Skeletal muscle tissue (tissue), 4 donors: ENCODE measurements around the gene HSPA1A. TPM values are rescaled to one million over a fixed set of nuclear protein-coding genes. Genes with fewer than 3 reads are reported as not detected.

Experiments
- H3K27ac ChIP-seq: one replicate; pipeline ENCODE4 v1.7.0; 2013; ENCODE audit warnings: mild to moderate bottlenecking, low read depth, low read length, inconsistent platforms
- H3K27me3 ChIP-seq, 3 donors: one replicate each; pipeline ENCODE4 v1.7.0; 2013; ENCODE audit warnings: low read length in 3 of 3; ENCODE audit not compliant: control insufficient read depth in 3 of 3, insufficient read depth in 3 of 3
- H3K36me3 ChIP-seq, 3 donors: one replicate each; pipeline ENCODE4 v1.7.0; 2013; ENCODE audit warnings: low read length in 3 of 3; ENCODE audit not compliant: control insufficient read depth in 3 of 3, insufficient read depth in 3 of 3
- H3K4me1 ChIP-seq, 3 donors: one replicate each; pipeline ENCODE4 v1.7.0; 2013; ENCODE audit warnings: low read length in 3 of 3, mild to moderate bottlenecking in 3 of 3; ENCODE audit not compliant: control insufficient read depth in 3 of 3, insufficient read depth in 3 of 3
- H3K4me3 ChIP-seq, 3 donors: one replicate each; pipeline ENCODE4 v1.7.0; 2013; ENCODE audit warnings: low read length in 3 of 3
- H3K9ac ChIP-seq, 3 donors: one replicate each; pipeline ENCODE4 v1.7.0; 2013; ENCODE audit warnings: low read length in 3 of 3, mild to moderate bottlenecking in 3 of 3, moderate library complexity in 2 of 3, low read depth in 1 of 3
- H3K9me3 ChIP-seq, 3 donors: one replicate each; pipeline ENCODE4 v1.7.0; 2013; ENCODE audit warnings: low read length in 3 of 3; ENCODE audit not compliant: control insufficient read depth in 3 of 3
- total RNA-seq: library from RNA; depleted of rRNA; stranded (reverse); fragments of >200 nt; gene quantifications from one replicate; pipeline ENCODE4 v1.2.3, GENCODE V29; 2014
- donor health status: Osteomylitis.

The HSPA1A gene
- total RNA-seq = 133 TPM

DNA sequence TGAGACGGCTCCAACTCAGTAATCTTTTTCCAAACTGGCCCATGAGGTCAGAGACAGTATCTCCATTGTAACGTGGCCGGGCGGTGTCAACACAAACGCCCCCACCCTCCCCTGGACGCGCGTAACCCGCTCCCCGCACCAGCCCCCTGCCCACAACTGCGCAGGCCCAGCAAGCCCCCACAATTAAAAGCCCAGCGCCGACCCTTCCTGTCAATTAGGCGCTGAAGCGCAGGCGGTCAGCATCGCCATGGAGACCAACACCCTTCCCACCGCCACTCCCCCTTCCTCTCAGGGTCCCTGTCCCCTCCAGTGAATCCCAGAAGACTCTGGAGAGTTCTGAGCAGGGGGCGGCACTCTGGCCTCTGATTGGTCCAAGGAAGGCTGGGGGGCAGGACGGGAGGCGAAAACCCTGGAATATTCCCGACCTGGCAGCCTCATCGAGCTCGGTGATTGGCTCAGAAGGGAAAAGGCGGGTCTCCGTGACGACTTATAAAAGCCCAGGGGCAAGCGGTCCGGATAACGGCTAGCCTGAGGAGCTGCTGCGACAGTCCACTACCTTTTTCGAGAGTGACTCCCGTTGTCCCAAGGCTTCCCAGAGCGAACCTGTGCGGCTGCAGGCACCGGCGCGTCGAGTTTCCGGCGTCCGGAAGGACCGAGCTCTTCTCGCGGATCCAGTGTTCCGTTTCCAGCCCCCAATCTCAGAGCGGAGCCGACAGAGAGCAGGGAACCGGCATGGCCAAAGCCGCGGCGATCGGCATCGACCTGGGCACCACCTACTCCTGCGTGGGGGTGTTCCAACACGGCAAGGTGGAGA lies at the start of gene HSPA1A, which contains the start of gene HSPA1L:
HSPA1A (plus strand) TSS at position 519 of the 814 bp plus-strand sequence; CDS start at position 733, 214 bp downstream.
HSPA1L (minus strand) TSS at position 259 of the 814 bp plus-strand sequence. CDS start 3,311 bp downstream, outside the sequence.
- Histone ChIP-seq H3K27me3 (no peaks in the 10 kb centered on the region), H3K4me3 (peak within 1 kb of the TSS; percentile 85 to 91 (median 90)), H3K9me3 (no peaks in the 10 kb centered on the region), H3K36me3 (peaks cover 0 to 6% (median 0%) of the 10 kb centered on the region in 3 donors), H3K4me1 (peaks cover 21 to 29% (median 22%) of the 10 kb centered on the region in 3 donors), H3K9ac (peak within 1 kb of the TSS; percentile 90 to 94 (median 93)), H3K27ac (peak within 1 kb of the TSS; percentile 98)

DNA sequence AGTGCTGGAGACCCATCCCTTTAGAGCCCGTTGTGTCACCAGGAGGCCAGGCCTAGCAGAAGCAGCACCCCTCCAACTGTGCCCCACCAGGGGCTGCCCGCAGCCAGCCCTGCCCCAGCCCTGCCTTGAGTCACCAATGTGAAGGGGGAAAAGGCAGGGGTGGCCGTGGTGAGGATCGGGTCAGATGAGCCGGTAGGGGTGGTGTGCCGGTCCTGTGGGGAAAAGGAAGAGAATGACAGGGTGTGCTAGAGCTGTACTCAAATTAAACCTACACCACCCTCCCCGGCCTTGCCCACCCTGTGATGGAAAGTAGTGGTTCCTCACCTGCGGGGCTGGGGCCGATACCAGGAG lies 49.8 kb upstream of the HSPA1A start:
- Histone ChIP-seq H3K4me3 (no peak overlapping the region), H3K4me1 (peaks cover 0 to 6% (median 2%) of the 10 kb centered on the region in 3 donors), H3K27me3 (no peaks in the 10 kb centered on the region), H3K27ac (no peak overlapping the region), H3K36me3 (peaks cover 12 to 17% (median 16%) of the 10 kb centered on the region in 3 donors), H3K9ac (no peak overlapping the region), H3K9me3 (no peaks in the 10 kb centered on the region)

DNA sequence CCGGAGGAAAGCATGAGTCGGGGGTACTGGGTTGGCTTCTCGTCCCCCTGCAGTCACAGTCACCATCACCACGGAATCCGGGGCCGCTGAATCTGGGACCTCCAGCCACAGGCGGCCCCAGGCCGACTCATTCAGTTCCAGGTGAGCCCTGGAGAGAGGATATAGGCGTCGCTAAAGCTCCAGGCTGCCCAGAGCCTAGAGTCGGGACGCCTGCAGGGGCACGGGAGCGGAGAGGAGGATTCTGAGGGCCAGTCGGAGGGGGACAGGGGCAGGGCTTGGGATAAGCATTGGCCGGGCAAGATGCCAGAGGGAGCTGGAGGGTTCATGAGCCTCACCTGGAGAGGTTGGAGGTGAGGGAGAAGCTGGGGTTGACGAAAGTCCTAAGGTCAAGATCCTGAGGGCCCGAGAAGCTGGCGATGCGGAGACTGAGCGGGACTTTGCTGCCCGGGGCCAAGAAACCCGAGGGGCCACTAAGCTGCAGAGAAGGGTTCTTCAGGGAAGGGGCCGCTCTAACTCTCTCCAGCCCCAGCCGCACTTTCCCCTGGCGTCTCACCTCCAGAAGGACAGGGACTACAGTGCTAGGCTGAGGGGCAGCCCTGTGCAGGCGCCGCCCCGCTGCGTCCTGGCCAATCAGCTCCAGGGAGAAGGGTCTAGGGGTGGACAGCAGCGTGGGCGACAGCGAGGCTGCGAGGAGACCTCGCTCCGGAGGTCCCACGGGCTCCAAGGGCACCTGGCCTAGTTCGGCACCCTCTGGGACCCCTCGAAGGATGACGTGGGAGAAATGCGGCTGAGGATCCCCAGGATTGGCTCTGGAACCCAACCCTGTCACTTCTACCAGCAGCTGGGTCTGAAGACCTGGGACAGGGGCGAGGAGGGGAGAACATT lies 49.2 kb upstream of the HSPA1A start:
- peaks cover 0 to 6% (median 2%) of the 10 kb centered on the region in 3 donors for H3K4me1 ChIP-seq
- no peaks in the 10 kb centered on the region for H3K27me3 ChIP-seq
- H3K9ac ChIP-seq = peak overlapping the region in 2 of 3 donors; percentile 33
- H3K27ac ChIP-seq = no peak overlapping the region
- H3K36me3 ChIP-seq = peaks cover 12 to 17% (median 16%) of the 10 kb centered on the region in 3 donors
- peak overlapping the region in 2 of 3 donors; percentile 9 to 52 for H3K4me3 ChIP-seq
- H3K9me3 ChIP-seq = no peaks in the 10 kb centered on the region

DNA sequence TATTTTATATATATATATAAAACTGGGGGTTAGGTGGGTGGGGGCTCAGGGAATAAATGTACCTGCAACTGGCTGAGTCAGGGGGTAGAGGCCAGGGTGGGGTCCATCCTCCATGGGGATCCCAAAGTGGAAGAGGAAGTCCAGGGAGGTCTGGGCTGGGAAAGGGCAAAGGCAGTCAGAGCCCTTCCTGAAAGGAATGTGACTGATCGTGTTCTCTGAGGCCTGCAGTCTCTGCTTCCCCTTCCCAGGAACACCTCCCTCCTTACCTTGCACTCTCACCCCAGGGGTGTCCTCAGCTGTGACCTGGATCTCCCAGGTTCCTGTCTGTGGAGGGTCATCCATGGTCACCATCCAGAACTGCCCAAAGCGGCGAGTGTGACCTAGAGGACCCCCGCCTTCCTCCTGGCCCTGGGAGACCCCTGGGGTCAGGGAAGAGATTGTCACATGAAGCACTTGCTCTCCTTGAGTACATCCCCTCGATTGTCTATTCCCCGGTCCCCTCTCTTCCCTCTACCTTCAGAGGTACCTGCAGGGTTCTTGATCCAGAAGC lies 48.2 kb upstream of the HSPA1A start:
- H3K9ac ChIP-seq = no peak overlapping the region

DNA sequence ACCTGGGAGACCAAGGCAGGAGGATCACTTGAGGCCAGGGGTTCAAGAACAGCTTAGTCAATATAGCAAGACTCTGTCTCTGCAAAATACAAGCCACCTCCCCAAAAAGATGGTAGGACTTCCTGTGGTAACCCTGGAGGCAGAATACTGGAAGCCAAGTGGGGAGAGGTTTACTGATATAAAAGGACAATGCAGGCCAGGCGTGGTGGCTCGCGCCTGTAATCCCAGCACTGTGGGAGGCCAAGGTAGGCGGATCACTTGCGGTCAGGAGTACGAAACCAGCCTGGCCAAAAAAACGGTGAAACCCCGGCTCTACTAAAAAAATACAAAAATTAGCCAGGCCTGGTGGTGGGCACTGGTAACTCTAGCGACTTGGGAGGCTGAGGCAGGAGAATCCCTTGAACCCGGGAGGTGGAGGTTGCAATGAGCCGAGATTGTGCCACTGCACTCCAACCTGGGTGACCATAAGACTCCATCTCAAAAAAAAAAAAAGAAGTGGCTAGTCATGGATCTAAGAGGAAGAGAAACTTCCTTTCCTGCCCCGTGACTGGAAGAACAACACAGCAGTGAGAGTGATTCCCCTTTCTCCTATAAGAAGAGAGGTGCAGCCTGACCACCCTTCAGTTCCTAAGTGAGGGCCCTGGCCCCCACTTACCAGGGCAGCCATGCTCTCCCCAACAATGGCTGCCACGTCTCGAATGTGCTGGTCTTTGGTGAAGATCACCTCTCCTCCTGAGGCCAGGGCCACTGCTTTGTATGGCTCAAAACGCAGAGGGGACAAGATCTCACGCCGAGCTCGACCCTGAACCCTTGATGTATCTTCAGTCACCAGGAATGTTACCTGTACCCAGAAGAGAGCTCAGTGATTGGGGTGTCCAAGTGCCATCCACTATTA lies 46.7 kb upstream of the HSPA1A start:
- no peak overlapping the region for H3K4me3 ChIP-seq
- H3K9me3 ChIP-seq = no peaks in the 10 kb centered on the region
- H3K4me1 ChIP-seq = peaks cover 2 to 9% (median 8%) of the 10 kb centered on the region in 3 donors
- H3K27me3 ChIP-seq = no peaks in the 10 kb centered on the region
- no peak overlapping the region for H3K9ac ChIP-seq
- H3K36me3 ChIP-seq = peaks cover 12 to 17% (median 16%) of the 10 kb centered on the region in 3 donors
- no peak overlapping the region for H3K27ac ChIP-seq

More for the DNA sequence above, 48.2 kb upstream of the HSPA1A start:
- peaks cover 12 to 17% (median 16%) of the 10 kb centered on the region in 3 donors for H3K36me3 ChIP-seq
- H3K4me3 ChIP-seq = no peak overlapping the region
- H3K27ac ChIP-seq = no peak overlapping the region
- no peaks in the 10 kb centered on the region for H3K9me3 ChIP-seq
- peaks cover 0 to 6% (median 2%) of the 10 kb centered on the region in 3 donors for H3K4me1 ChIP-seq
- H3K27me3 ChIP-seq = no peaks in the 10 kb centered on the region

DNA sequence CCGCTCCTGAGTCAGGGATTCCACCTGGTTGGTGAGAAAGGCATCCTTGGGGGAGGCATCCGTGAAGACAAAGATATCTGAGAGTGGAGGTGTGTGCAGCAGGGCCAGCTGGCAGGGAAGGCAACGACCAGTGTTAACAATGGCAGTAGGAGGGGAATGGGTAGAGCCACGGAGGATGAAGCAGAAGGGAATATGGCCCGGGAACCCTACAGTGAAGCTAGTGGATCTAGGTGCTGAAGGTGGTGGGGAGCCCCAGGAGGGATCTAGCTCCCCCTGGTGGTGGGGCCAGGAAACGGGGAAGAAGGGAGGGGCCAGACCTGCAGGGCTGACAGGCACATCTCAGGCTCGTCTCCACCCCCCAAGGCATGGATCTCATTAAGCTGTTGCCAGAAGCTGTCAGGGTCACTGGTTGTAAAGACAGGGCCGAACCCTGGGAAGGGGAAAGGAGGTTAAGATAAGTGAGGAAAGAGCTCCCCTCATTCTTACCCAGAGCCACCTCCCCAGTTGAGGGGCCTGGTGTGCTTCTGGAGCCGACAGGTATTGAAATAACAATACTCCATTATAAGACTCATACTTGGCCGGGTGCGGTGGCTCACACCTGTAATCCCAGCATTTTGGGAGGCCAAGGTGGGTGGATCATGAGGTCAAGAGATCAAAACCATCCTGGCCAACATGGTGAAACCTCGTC lies 45.5 kb upstream of the HSPA1A start:
- H3K9me3 ChIP-seq = no peaks in the 10 kb centered on the region
- no peak overlapping the region for H3K9ac ChIP-seq
- H3K27me3 ChIP-seq = no peaks in the 10 kb centered on the region
- H3K36me3 ChIP-seq = peaks cover 12 to 17% (median 16%) of the 10 kb centered on the region in 3 donors
- peaks cover 2 to 9% (median 8%) of the 10 kb centered on the region in 3 donors for H3K4me1 ChIP-seq
- H3K4me3 ChIP-seq = no peak overlapping the region
- no peak overlapping the region for H3K27ac ChIP-seq

DNA sequence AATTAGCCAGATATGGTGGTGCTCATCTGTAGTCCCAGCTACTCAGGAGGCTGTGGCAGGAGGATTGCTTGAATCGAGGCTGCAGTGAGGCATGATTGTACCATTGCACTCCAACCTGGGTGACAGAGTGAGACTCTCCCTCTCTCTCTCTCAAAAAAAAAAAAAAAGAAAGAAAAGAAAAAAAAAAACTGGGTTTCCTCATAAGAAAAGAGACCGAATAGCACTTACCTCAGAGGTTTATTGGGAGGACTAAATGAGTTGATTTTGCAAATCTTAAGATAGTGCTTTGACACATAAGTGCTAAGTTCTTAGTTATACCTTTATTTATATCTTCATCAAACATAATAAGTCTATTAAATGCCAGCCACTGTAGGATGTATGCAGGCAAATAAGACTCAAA lies 44.5 kb upstream of the HSPA1A start:
- Histone ChIP-seq H3K27ac (no peak overlapping the region), H3K36me3 (peaks cover 12 to 17% (median 14%) of the 10 kb centered on the region in 3 donors), H3K9ac (no peak overlapping the region), H3K4me3 (no peak overlapping the region), H3K27me3 (no peaks in the 10 kb centered on the region), H3K4me1 (peaks cover 2 to 13% (median 13%) of the 10 kb centered on the region in 3 donors), H3K9me3 (no peaks in the 10 kb centered on the region)

DNA sequence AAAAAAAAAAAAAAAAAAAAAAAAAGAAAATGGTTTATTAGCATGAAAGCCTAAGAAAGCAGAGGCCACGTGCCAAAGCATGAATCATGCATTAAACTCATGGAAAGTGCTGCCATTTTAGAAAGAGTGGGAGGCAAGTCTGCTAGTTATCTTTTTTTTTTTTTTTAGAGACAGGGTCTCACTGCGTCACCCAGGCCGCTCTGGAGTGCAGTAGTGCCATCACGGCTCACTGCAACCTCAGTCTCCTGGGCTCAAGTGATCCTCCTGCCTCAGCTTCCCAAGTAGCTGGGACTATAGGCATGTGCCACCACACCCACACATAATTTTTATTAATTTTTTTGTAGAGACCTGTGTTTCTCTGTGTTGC lies 43.4 kb upstream of the HSPA1A start:
- Histone ChIP-seq H3K9ac (no peak overlapping the region), H3K4me3 (no peak overlapping the region), H3K36me3 (peaks cover 8 to 13% (median 9%) of the 10 kb centered on the region in 3 donors), H3K27ac (no peak overlapping the region), H3K27me3 (no peaks in the 10 kb centered on the region), H3K9me3 (no peaks in the 10 kb centered on the region), H3K4me1 (peaks cover 7 to 23% (median 22%) of the 10 kb centered on the region in 3 donors)
